H9 (cell line): ENCODE measurements around the gene RBM42. TPM values are rescaled to one million over a fixed set of nuclear protein-coding genes. Genes with fewer than 3 reads are reported as not detected.

Experiments
- DNase-seq: peaks from one replicate; pipeline ENCODE4 v3.0.0-alpha.2; 2017
- H2AFZ ChIP-seq: one replicate; pipeline ENCODE4 v1.6.1; 2013; ENCODE audit warnings: mild to moderate bottlenecking, low read length, control low read depth, moderate library complexity
- H2AK5ac ChIP-seq: 2 replicates; pipeline ENCODE4 v1.6.1; 2013; ENCODE audit warnings: low read length, control low read depth, mixed read lengths; ENCODE audit not compliant: insufficient read length
- H2BK120ac ChIP-seq: one replicate; pipeline ENCODE4 v1.6.1; 2013; ENCODE audit warnings: low read depth, mild to moderate bottlenecking, low read length, control low read depth, inconsistent platforms; ENCODE audit not compliant: poor library complexity, severe bottlenecking
- H2BK12ac ChIP-seq: 2 replicates; pipeline ENCODE4 v1.6.1; 2013; ENCODE audit warnings: low read length, control low read depth, mixed read lengths, low read depth; ENCODE audit not compliant: insufficient read length
- H2BK15ac ChIP-seq: 2 replicates; pipeline ENCODE4 v1.6.1; 2013; ENCODE audit warnings: low read depth, low read length, control low read depth
- H2BK20ac ChIP-seq: one replicate; pipeline ENCODE4 v1.6.1; 2013; ENCODE audit warnings: low read depth, mild to moderate bottlenecking, low read length, control low read depth, inconsistent platforms; ENCODE audit not compliant: poor library complexity, severe bottlenecking
- H2BK5ac ChIP-seq: 2 replicates; pipeline ENCODE4 v1.6.1; 2013; ENCODE audit warnings: low read length, control low read depth, mixed read lengths; ENCODE audit not compliant: insufficient read length
- H3K14ac ChIP-seq: 2 replicates; pipeline ENCODE4 v1.6.1; 2013; ENCODE audit warnings: low read length, control low read depth; ENCODE audit not compliant: insufficient read depth
- H3K18ac ChIP-seq: 2 replicates; pipeline ENCODE4 v1.6.1; 2013; ENCODE audit warnings: low read depth, mild to moderate bottlenecking, mixed read lengths, low read length, control low read depth; ENCODE audit not compliant: insufficient read length
- H3K23ac ChIP-seq: 2 replicates; pipeline ENCODE4 v1.6.1; 2013; ENCODE audit warnings: low read length, control low read depth, mixed read lengths, low read depth; ENCODE audit not compliant: insufficient read length
- H3K23me2 ChIP-seq: 2 replicates; pipeline ENCODE4 v1.6.1; 2013; ENCODE audit warnings: low read depth, mild to moderate bottlenecking, mixed read lengths, low read length, control low read depth; ENCODE audit not compliant: insufficient read length, poor library complexity, severe bottlenecking
- H3K27ac ChIP-seq: 2 replicates; pipeline ENCODE4 v1.5.1; 2013; ENCODE audit warnings: low read length, control low read depth, mixed read lengths, low read depth; ENCODE audit not compliant: insufficient read length
- H3K27me3 ChIP-seq: 2 replicates; pipeline ENCODE4 v1.6.1; 2013; ENCODE audit warnings: low read length, control low read depth, inconsistent platforms; ENCODE audit not compliant: insufficient read depth
- H3K4ac ChIP-seq: 2 replicates; pipeline ENCODE4 v1.6.1; 2013; ENCODE audit warnings: low read depth, mild to moderate bottlenecking, control low read depth, inconsistent platforms, low read length, moderate library complexity
- H3K4me1 ChIP-seq: 2 replicates; pipeline ENCODE4 v1.6.1; 2013; ENCODE audit warnings: low read length, control low read depth, inconsistent platforms; ENCODE audit not compliant: insufficient read depth
- H3K4me2 ChIP-seq: 2 replicates; pipeline ENCODE4 v1.6.1; 2013; ENCODE audit warnings: low read length, control low read depth, mixed read lengths; ENCODE audit not compliant: insufficient read length, insufficient read depth
- H3K56ac ChIP-seq: 2 replicates; pipeline ENCODE4 v1.6.1; 2013; ENCODE audit warnings: low read depth, mild to moderate bottlenecking, mixed read lengths, low read length, control low read depth; ENCODE audit not compliant: insufficient read length
- H3K79me1 ChIP-seq: 2 replicates; pipeline ENCODE4 v1.6.1; 2013; ENCODE audit warnings: low read depth, mild to moderate bottlenecking, moderate library complexity, low read length, control low read depth, inconsistent platforms; ENCODE audit not compliant: insufficient read depth, poor library complexity, severe bottlenecking
- H3K79me2 ChIP-seq: 2 replicates; pipeline ENCODE4 v1.6.1; 2013; ENCODE audit warnings: low read length, control low read depth, inconsistent platforms; ENCODE audit not compliant: insufficient read depth
- H3K9ac ChIP-seq: 2 replicates; pipeline ENCODE4 v1.6.1; 2013; ENCODE audit warnings: low read length, control low read depth, mixed read lengths; ENCODE audit not compliant: insufficient read length; ENCODE audit errors: extremely low read depth
- H3K9me3 ChIP-seq: one replicate; pipeline ENCODE4 v1.6.1; 2013; ENCODE audit warnings: low read depth, low read length, inconsistent platforms; ENCODE audit not compliant: control insufficient read depth
- H3T11ph ChIP-seq: one replicate; pipeline ENCODE4 v1.6.1; 2013; ENCODE audit warnings: mild to moderate bottlenecking, low read length, control low read depth, inconsistent platforms
- H4K20me1 ChIP-seq: one replicate; pipeline ENCODE4 v1.6.1; 2013; ENCODE audit not compliant: control insufficient read depth, insufficient read length, insufficient read depth
- H4K5ac ChIP-seq: 2 replicates; pipeline ENCODE4 v1.6.1; 2013; ENCODE audit warnings: low read depth, mild to moderate bottlenecking, mixed read lengths, low read length, control low read depth; ENCODE audit not compliant: insufficient read length
- H4K8ac ChIP-seq: replicated peaks from 2 replicates; pipeline ENCODE4 v1.6.1; 2013; ENCODE audit warnings: low read length, control low read depth, mixed read lengths, low read depth; ENCODE audit not compliant: insufficient read length
- H4K91ac ChIP-seq: 2 replicates; pipeline ENCODE4 v1.6.1; 2013; ENCODE audit warnings: low read depth, mild to moderate bottlenecking, moderate library complexity, mixed read lengths, low read length, control low read depth; ENCODE audit not compliant: insufficient read length
- H3K27ac Mint-ChIP-seq, 3 experiments: 2 replicates in 2 of 3; 3 replicates in 1 of 3; pipeline ENCODE4 v1.8.0; 2020 to 2021; ENCODE audit warnings: mixed read lengths in 3 of 3, mild to moderate bottlenecking in 1 of 3, moderate library complexity in 1 of 3
- H3K27me3 Mint-ChIP-seq: 2 replicates; pipeline ENCODE4 v1.8.0; 2021; ENCODE audit warnings: low read depth, mild to moderate bottlenecking, moderate library complexity, mixed read lengths
- H3K36me3 Mint-ChIP-seq, 3 experiments: 2 replicates in 2 of 3; 3 replicates in 1 of 3; pipeline ENCODE4 v1.8.0; 2020 to 2021; ENCODE audit warnings: low read depth in 3 of 3, mixed read lengths in 3 of 3; ENCODE audit not compliant: insufficient read depth in 1 of 3
- H3K4me1 Mint-ChIP-seq, 2 experiments: 2 replicates each; pipeline ENCODE4 v1.8.0; 2020; ENCODE audit warnings: mixed read lengths in 2 of 2
- H3K4me3 Mint-ChIP-seq, 2 experiments: 2 replicates in 1 of 2; 3 replicates in 1 of 2; pipeline ENCODE4 v1.8.0; 2020 to 2021; ENCODE audit warnings: mild to moderate bottlenecking in 2 of 2, mixed read lengths in 2 of 2, moderate library complexity in 1 of 2
- H3K9me3 Mint-ChIP-seq, 2 experiments: 2 replicates in 1 of 2; 3 replicates in 1 of 2; pipeline ENCODE4 v1.8.0; 2020; ENCODE audit warnings: mild to moderate bottlenecking in 2 of 2, mixed read lengths in 2 of 2, moderate library complexity in 1 of 2
- WGBS: extraction: QIAGEN DNeasy Blood & Tissue Kit; methylation state at CpG from one replicate; pipeline ENCODE4 v1.1.7; 2013; ENCODE audit warnings: missing lambda C conversion rate, low lambda C conversion rate, mixed read lengths; ENCODE audit not compliant: insufficient read length; ENCODE audit errors: extremely low coverage; 5-methylcytosine and 5-hydroxymethylcytosine counted together
- total RNA-seq: library from RNA; stranded (reverse); gene quantifications from 2 replicates; pipeline ENCODE4 v1.2.1, GENCODE V29; 2021
- TF ChIP-seq, protein P1 (sequence below): fragments of 200-600 bp; sonication (generic); conservative IDR thresholded peaks from 3 replicates; pipeline ENCODE4 v1.8.0; 2021; ENCODE audit warnings: antibody characterized with exemption, mild to moderate bottlenecking

The RBM42 gene
- total RNA-seq, 1 experiment from 2014 or later = 83.3 TPM

- TF ChIP-seq, protein P1, sequence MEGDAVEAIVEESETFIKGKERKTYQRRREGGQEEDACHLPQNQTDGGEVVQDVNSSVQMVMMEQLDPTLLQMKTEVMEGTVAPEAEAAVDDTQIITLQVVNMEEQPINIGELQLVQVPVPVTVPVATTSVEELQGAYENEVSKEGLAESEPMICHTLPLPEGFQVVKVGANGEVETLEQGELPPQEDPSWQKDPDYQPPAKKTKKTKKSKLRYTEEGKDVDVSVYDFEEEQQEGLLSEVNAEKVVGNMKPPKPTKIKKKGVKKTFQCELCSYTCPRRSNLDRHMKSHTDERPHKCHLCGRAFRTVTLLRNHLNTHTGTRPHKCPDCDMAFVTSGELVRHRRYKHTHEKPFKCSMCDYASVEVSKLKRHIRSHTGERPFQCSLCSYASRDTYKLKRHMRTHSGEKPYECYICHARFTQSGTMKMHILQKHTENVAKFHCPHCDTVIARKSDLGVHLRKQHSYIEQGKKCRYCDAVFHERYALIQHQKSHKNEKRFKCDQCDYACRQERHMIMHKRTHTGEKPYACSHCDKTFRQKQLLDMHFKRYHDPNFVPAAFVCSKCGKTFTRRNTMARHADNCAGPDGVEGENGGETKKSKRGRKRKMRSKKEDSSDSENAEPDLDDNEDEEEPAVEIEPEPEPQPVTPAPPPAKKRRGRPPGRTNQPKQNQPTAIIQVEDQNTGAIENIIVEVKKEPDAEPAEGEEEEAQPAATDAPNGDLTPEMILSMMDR = no peak
Observed at GRCh38 chr19:35615036-35615435, 13.8 kb upstream of the RBM42 start.

More at GRCh38 chr19:35615036-35615435, 13.8 kb upstream of the RBM42 start:
- no peaks in the 10 kb centered on the region for H3K9me3 ChIP-seq
- no peak overlapping the region for H3K27ac ChIP-seq
- H3K79me1 ChIP-seq = no peaks in the 10 kb centered on the region
- Mint-ChIP-seq H3K4me3 (no peak overlapping the region), H3K9me3 (no peaks in the 10 kb centered on the region), H3K27ac (no peak overlapping the region), H3K4me1 (no peaks in the 10 kb centered on the region), H3K27me3 (peaks cover 14% of the 10 kb centered on the region), H3K36me3 (peaks cover 4 to 33% (median 25%) of the 10 kb centered on the region in 3 experiments; a peak in 6 of 7 replicates)
- no CpG with 5 or more reads among the region's 17 CpGs for WGBS
- no peak overlapping the region for H3K4me2 ChIP-seq
- no peak overlapping the region for H4K5ac ChIP-seq
- H2AK5ac ChIP-seq = no peak overlapping the region
- H2BK12ac ChIP-seq = no peak overlapping the region
- no peaks in the 10 kb centered on the region for H3K4me1 ChIP-seq
- no peak overlapping the region for H4K91ac ChIP-seq
- H2BK5ac ChIP-seq = no peak overlapping the region
- H3T11ph ChIP-seq = no peak overlapping the region
- H2BK15ac ChIP-seq = no peak overlapping the region
- H3K27me3 ChIP-seq = no peaks in the 10 kb centered on the region
- H3K23ac ChIP-seq = no peak overlapping the region
- H2BK20ac ChIP-seq = no peak overlapping the region
- no peak overlapping the region for H3K9ac ChIP-seq
- no peak overlapping the region for H2AFZ ChIP-seq
- no peak overlapping the region for H2BK120ac ChIP-seq
- DNase-seq = no peak
- H3K18ac ChIP-seq = no peak overlapping the region
- no peak overlapping the region for H3K14ac ChIP-seq
- no peak overlapping the region for H3K4ac ChIP-seq
- peaks cover 5% of the 10 kb centered on the region for H3K23me2 ChIP-seq
- H3K79me2 ChIP-seq = no peaks in the 10 kb centered on the region
- no peaks in the 10 kb centered on the region for H4K20me1 ChIP-seq
- H4K8ac ChIP-seq = no peak overlapping the region
- no peak overlapping the region for H3K56ac ChIP-seq
